HUES64 (cell line): ENCODE measurements around the gene PPP2R2C.

Experiments used
- H3K27ac ChIP-seq: 2 replicates; pipeline ENCODE4 v1.7.0; 2013; ENCODE audit warnings: low read depth, low read length, inconsistent platforms
- H3K27me3 ChIP-seq: 2 replicates; pipeline ENCODE4 v1.6.1; 2013; ENCODE audit warnings: mild to moderate bottlenecking, low read length; ENCODE audit not compliant: insufficient read depth
- H3K36me3 ChIP-seq: 2 replicates; pipeline ENCODE4 v1.6.1; 2013; ENCODE audit warnings: mild to moderate bottlenecking, low read length; ENCODE audit not compliant: insufficient read depth
- H3K4me1 ChIP-seq: 2 replicates; pipeline ENCODE4 v1.6.1; 2013; ENCODE audit warnings: mild to moderate bottlenecking, low read length, moderate library complexity; ENCODE audit not compliant: insufficient read depth
- H3K4me3 ChIP-seq: 2 replicates; pipeline ENCODE4 v1.5.1; 2013; ENCODE audit warnings: mild to moderate bottlenecking, low read length, moderate library complexity
- H3K9ac ChIP-seq: 2 replicates; pipeline ENCODE4 v1.6.1; 2013; ENCODE audit warnings: mild to moderate bottlenecking, low read depth, low read length
- H3K9me3 ChIP-seq: 2 replicates; pipeline ENCODE4 v1.6.1; 2013; ENCODE audit warnings: low read depth, low read length; ENCODE audit not compliant: insufficient read depth
- WGBS: fragments of 150-250, 120-280 bp; methylation state at CpG from one replicate; pipeline ENCODE4 v1.1.7; 2013; ENCODE audit warnings: missing lambda C conversion rate; 5-methylcytosine and 5-hydroxymethylcytosine counted together

Gene PPP2R2C

DNA sequence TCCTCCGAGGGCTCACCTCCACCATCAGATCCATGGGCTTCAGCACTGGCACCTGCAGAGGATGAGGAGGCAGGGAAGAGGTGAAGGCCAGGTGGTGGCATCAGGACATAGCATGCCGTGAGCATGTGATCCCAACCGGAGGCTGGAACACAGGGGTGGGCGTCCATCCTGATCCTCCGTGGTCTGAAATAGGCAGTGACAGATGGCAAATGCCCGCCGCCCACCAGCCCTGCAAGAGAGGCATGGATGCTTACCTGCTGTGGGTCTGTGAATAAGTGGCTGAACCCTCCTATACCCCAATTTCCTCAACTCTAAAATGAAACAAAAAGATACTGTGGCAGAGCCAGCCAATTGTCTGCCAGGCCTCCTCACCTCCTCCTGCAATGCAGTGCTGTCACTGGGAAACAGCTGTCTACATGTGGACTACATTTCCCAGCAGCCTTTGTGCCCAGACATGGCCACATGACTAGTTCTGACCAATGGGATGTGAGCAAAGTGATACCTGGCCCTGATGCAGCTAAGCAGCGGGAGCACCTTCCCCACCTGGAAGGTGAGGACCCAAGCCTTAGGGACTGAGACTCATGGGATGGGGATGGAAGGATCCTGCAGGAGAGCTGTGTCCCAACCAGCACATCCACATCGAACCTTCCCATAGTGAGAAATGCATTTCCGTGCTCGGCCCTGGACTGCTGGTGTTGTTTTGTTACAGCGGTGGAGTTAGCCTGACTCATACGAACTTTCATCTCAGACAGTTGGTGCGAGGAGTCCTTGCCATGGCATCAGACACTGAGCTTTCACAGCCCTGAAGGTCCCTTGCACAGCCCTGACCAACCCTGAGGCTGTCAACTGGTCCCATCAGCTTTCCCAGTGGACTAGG, 99.5 kb downstream of the PPP2R2C start:
- Histone ChIP-seq H3K4me3 (no peak overlapping the region), H3K9ac (no peak overlapping the region), H3K4me1 (peaks cover 3% of the 10 kb centered on the region; the same call in 1 of the 2 replicates), H3K36me3 (no peaks in the 10 kb centered on the region), H3K27ac (no peak overlapping the region), H3K9me3 (no peaks in the 10 kb centered on the region), H3K27me3 (no peaks in the 10 kb centered on the region)
- 89% methylated on average over 14 of the region's 14 CpGs for WGBS

DNA sequence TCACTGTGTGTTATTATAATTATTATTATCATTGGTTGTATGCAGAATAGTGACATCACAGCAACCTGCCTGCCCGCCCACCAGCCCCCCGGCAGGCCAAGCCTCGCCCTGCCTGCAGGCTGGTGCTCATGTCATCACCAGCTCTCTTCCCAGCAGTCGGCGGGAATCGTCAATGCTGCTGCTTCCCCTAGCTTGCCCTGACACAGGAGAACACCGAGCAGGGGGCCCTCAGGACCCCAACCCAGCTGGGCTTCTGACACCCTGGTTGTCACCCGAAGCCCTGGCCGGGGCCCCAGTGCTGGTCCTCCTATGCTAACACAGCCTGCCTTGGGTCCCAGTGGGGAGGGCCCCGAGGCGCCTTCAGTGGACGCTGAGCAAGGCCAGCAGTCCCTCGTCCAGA, 100.6 kb downstream of the PPP2R2C start:
- no peaks in the 10 kb centered on the region for H3K9me3 ChIP-seq
- no peak overlapping the region for H3K27ac ChIP-seq
- no peaks in the 10 kb centered on the region for H3K27me3 ChIP-seq
- no peak overlapping the region for H3K9ac ChIP-seq
- H3K4me1 ChIP-seq = peaks cover 3% of the 10 kb centered on the region; the same call in 1 of the 2 replicates
- 93% methylated on average over 13 of the region's 13 CpGs for WGBS
- H3K36me3 ChIP-seq = no peaks in the 10 kb centered on the region
- no peak overlapping the region for H3K4me3 ChIP-seq

DNA sequence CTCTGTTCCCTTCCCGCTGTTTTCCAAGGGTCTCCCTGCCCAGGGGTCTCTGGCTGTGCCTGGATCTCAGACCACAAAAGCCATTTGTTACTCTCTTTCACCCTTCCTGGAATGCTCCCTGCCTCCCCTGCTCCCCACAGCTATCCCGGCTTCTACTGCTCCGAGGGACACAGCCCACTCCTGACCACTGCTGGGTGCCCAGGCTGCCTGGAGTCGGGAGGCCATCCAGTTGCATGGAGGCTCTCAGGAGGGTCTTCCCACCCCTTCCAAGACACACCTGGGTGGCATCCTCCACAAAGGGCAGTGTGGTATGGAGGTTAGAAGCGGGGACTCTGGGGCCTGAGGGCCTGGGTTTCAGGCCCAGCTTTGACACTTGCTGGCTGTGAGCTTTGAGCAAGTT, 101.1 kb downstream of the PPP2R2C start:
- Histone ChIP-seq H3K4me3 (no peak overlapping the region), H3K9me3 (no peaks in the 10 kb centered on the region)
- WGBS = 94% methylated on average over 5 of the region's 5 CpGs

DNA sequence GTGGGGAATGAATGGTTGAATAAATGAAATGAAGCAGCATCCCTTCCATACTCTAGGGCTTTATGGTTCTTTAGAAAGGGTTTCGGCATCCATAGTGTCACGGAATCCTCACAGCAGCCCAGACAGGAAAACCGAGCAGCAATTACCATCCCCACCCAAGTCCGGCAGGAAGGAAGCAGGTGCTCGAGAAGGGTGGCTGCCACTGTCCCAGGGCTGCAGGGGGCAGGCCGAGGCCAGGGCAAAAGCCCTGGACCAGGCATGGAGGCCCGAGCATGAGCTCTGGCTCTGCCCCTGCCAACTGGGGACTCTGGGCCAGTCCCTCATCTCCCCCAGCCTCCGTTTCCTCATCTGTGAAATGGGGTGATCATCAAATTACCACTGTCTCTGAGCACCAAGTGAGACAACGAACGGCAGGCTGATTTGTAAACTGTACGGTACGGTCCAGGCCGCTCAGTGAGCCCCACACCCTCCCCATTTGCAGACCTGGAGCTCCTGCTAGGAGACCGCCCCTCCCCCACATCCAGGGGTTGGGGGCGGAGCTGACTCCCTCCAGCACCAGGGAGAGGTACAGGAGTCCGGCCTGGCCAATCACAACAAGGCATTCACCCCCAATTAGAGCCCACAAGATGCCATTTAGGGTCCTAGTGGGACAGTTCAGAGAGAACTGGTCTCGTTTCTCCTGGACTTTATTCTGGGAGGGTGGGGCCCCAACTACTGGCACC, 102.3 kb downstream of the PPP2R2C start:
- Histone ChIP-seq H3K4me3 (no peak overlapping the region), H3K27me3 (no peaks in the 10 kb centered on the region), H3K27ac (no peak overlapping the region), H3K9ac (no peak overlapping the region), H3K4me1 (peaks cover 3% of the 10 kb centered on the region; the same call in 1 of the 2 replicates), H3K36me3 (no peaks in the 10 kb centered on the region), H3K9me3 (no peaks in the 10 kb centered on the region)
- 79% methylated on average over 17 of the region's 17 CpGs for WGBS

More for the DNA sequence above, 101.1 kb downstream of the PPP2R2C start:
- no peak overlapping the region for H3K9ac ChIP-seq
- H3K27me3 ChIP-seq = no peaks in the 10 kb centered on the region
- no peaks in the 10 kb centered on the region for H3K36me3 ChIP-seq
- no peak overlapping the region for H3K27ac ChIP-seq
- H3K4me1 ChIP-seq = peaks cover 3% of the 10 kb centered on the region; the same call in 1 of the 2 replicates

DNA sequence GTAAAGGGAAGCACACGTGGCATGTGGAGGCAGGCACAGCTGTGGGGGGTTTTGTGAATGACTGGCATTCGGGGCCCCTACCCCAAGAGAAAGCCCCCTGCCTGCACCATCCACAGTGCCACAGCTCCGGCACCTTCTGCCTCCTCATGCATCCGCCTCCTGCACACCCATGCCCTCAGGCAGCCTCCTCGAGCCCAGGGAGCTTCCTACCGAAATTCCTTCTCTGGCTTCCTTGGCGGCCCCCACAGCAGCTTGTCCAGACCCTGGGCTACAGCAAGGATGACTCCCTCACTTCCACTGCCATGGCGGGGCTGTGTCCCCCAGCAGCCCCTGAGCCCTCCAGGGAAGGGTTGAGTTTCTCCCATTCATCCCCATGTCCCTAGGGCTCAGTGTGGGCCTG, 102.9 kb downstream of the PPP2R2C start:
- Histone ChIP-seq H3K36me3 (no peaks in the 10 kb centered on the region), H3K4me3 (no peak overlapping the region)

DNA sequence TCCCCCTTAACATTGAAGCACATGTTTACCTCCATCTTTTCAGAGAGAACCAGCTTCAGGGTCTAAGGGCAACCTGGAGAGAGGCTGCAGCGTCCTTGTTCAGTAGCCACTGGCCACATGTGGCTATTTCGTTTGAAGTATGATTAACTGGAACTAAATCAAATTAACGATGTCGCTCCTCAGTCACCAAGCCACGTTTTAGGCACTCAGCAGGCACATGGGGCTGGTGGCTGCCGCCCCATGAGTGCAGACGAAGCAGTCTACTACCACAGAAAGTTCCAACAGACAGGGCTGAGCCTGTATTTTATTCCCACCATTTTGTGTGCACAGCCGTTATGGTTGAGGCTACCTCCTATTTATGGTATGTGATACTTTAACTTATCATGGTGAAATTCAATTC, 103.4 kb downstream of the PPP2R2C start:
- Histone ChIP-seq H3K9ac (no peak overlapping the region), H3K27ac (no peak overlapping the region), H3K27me3 (no peaks in the 10 kb centered on the region), H3K4me3 (no peak overlapping the region), H3K4me1 (peaks cover 3% of the 10 kb centered on the region; the same call in 1 of the 2 replicates), H3K9me3 (no peaks in the 10 kb centered on the region), H3K36me3 (no peaks in the 10 kb centered on the region)
- 92% methylated on average over 8 of the region's 8 CpGs for WGBS

More for the DNA sequence above, 102.9 kb downstream of the PPP2R2C start:
- 76% methylated on average over 8 of the region's 8 CpGs for WGBS
- peaks cover 3% of the 10 kb centered on the region; the same call in 1 of the 2 replicates for H3K4me1 ChIP-seq
- no peak overlapping the region for H3K27ac ChIP-seq
- H3K9ac ChIP-seq = no peak overlapping the region
- no peaks in the 10 kb centered on the region for H3K27me3 ChIP-seq
- H3K9me3 ChIP-seq = no peaks in the 10 kb centered on the region

DNA sequence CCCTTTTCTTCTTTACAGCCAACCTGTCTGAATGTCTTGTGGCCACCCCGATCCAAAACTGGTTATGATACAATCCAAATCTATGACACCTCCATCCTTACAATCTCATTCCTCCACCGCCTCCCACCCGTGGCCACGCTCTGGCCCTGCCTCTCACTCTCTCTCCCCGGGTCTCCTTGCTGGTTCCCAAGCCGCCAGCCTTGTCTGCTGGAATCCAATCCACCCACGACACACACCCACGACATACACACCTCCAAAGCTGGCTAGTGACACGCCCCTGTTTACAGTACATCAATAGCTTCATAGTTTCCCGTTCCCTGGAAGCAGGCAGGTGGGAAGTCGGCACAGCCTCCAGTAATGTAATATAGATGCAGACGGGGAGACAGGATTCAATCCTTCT, 103.8 kb downstream of the PPP2R2C start:
- H3K4me1 ChIP-seq = peaks cover 3% of the 10 kb centered on the region; the same call in 1 of the 2 replicates
- 90% methylated on average over 12 of the region's 12 CpGs for WGBS
- no peaks in the 10 kb centered on the region for H3K27me3 ChIP-seq
- H3K27ac ChIP-seq = no peak overlapping the region
- no peaks in the 10 kb centered on the region for H3K36me3 ChIP-seq
- H3K4me3 ChIP-seq = no peak overlapping the region
- no peaks in the 10 kb centered on the region for H3K9me3 ChIP-seq
- no peak overlapping the region for H3K9ac ChIP-seq

DNA sequence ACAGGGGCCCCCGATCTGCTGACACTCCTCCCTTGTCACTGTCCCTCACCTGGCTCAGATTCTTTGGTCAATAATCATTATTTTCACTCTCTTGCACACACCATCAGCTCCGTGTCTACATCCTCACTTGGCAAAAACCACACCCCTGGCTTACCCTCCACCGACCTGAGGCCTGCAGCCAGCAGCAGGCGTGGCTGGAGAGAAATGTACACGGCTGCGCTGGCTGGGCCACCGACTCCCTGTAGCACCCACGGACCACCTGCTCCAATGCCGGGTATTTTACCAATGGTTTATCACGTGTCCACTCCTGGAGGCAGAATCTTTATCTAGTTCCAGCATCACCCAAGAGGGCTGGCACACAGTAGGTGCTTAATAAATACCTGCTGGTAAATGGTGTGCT, 104.3 kb downstream of the PPP2R2C start:
- Histone ChIP-seq H3K27me3 (no peaks in the 10 kb centered on the region), H3K36me3 (no peaks in the 10 kb centered on the region)
- 88% methylated on average over 10 of the region's 10 CpGs for WGBS

DNA sequence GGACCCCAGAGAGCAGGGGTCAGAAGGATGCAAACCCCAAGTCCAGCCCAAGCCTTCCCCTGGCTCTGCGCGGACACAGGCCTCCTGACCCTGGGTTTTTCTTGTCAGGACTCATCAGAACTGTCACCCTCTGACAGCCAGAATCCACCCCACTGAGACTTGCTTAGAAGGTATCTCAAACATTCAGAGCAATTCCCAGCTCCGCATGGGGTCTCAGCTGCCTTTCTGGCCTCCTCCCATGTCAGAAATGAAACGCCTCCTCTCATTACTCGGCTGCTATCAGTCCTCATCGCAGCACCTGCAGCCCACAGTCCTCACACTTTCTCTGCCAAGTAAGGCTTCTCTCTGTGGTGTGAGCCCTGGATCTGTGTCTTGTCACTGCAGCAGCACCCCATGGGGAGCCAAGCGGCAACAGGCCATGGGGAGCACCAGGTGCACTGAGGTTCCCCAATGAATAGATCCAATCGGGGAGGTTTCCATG, 105.0 kb downstream of the PPP2R2C start:
- 36% methylated on average over 8 of the region's 8 CpGs for WGBS

More for the DNA sequence above, 104.3 kb downstream of the PPP2R2C start:
- no peak overlapping the region for H3K9ac ChIP-seq
- no peak overlapping the region for H3K4me3 ChIP-seq
- H3K4me1 ChIP-seq = peaks cover 3% of the 10 kb centered on the region; the same call in 1 of the 2 replicates
- no peak overlapping the region for H3K27ac ChIP-seq
- no peaks in the 10 kb centered on the region for H3K9me3 ChIP-seq

DNA sequence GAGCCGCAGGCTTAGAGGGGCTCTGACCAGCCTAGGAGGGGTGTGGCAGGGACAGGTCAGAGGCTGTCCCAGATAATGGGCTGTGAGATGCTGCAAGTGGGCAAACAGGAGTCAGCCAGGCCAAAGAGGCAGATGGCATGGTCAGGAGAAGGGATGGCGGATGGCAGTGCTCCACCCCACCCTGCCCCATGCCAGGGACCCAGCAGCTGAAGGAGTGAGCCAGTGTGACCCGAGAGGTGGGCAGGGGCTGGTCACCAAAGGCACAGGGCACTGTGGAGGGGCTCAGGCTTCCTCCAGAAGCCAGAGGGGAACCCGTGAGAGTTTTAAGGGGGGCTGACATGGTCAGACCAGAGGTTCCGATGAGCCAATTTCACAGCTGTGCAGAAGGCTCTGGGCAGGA, 105.8 kb downstream of the PPP2R2C start:
- Histone ChIP-seq H3K36me3 (no peaks in the 10 kb centered on the region), H3K9me3 (no peaks in the 10 kb centered on the region), H3K27me3 (no peaks in the 10 kb centered on the region), H3K9ac (no peak overlapping the region), H3K4me1 (peaks cover 3% of the 10 kb centered on the region; the same call in 1 of the 2 replicates), H3K27ac (no peak overlapping the region), H3K4me3 (no peak overlapping the region)
- 91% methylated on average over 5 of the region's 5 CpGs for WGBS

More for the DNA sequence above, 105.0 kb downstream of the PPP2R2C start:
- no peaks in the 10 kb centered on the region for H3K36me3 ChIP-seq
- no peak overlapping the region for H3K27ac ChIP-seq
- no peaks in the 10 kb centered on the region for H3K27me3 ChIP-seq
- no peak overlapping the region for H3K9ac ChIP-seq
- H3K4me1 ChIP-seq = peaks cover 3% of the 10 kb centered on the region; the same call in 1 of the 2 replicates
- no peak overlapping the region for H3K4me3 ChIP-seq
- H3K9me3 ChIP-seq = no peaks in the 10 kb centered on the region

DNA sequence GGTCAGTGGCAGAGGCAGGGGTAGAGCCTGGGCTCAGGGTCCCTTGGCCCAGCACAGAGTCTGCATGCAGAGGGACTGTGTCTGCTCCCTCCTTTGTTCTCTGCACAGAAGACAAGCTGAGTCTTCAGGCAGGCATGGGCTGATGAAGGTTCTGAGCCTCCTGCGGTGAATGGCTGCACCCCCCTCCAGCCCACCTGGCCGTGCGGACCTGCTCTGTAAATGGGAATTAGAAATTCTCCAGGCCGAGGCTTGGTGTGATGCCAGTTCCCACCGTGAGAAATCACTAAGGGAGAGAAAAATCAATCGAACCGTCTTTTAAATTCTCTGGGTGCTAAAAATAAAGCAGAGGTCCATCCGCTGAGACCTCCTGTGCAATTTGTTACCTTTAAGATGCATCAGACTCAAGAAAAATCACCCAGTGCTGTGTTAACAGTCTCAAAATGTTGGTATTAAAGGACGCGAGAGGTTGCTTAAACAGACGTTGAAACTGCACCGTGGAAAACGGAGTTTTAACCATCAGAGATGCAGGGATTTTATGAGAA, 106.8 kb downstream of the PPP2R2C start:
- Histone ChIP-seq H3K27ac (no peak overlapping the region), H3K4me1 (peaks cover 3% of the 10 kb centered on the region; the same call in 1 of the 2 replicates), H3K27me3 (no peaks in the 10 kb centered on the region), H3K4me3 (no peak overlapping the region), H3K9me3 (no peaks in the 10 kb centered on the region), H3K36me3 (no peaks in the 10 kb centered on the region), H3K9ac (no peak overlapping the region)
- WGBS = 89% methylated on average over 13 of the region's 13 CpGs
